Thyroid gland (tissue), 4 donors: Measurements from ENCODE around the gene ZMYM4. TPM values are rescaled to one million over a fixed set of nuclear protein-coding genes. Genes with fewer than 3 reads are reported as not detected.

ENCODE experiments used
- DNase-seq, 2 donors: peaks; one replicate each; pipeline ENCODE4 v3.0.0-alpha.2; 2019
- H3K27ac ChIP-seq, 3 donors: fragments of 200-600 bp; sonication (generic); 1 replicate in 2 of 3; 2 replicates in 1 of 3; pipeline ENCODE4 v1.5.1; 2016 to 2019; ENCODE audit warnings: mild to moderate bottlenecking in 1 of 3, moderate library complexity in 1 of 3
- H3K27me3 ChIP-seq: fragments of 200-600 bp; sonication (generic); one replicate; pipeline ENCODE4 v1.5.1; 2019
- H3K36me3 ChIP-seq, 2 donors: fragments of 200-600 bp; sonication (generic); one replicate each; pipeline ENCODE4 v1.5.1; 2016 to 2019
- H3K4me1 ChIP-seq, 2 donors: fragments of 200-600 bp; sonication (generic); one replicate each; pipeline ENCODE4 v1.5.1; 2017 to 2019
- H3K4me3 ChIP-seq, 3 donors: fragments of 200-600 bp; sonication (generic); replicated peaks in 1 of 3; 1 replicate in 2 of 3; 2 replicates in 1 of 3; pipeline ENCODE4 v1.5.1; 2016; ENCODE audit warnings: mild to moderate bottlenecking in 1 of 3
- H3K9me3 ChIP-seq: fragments of 200-600 bp; sonication (generic); one replicate; pipeline ENCODE4 v1.5.1; 2017
- CTCF ChIP-seq, 6 experiments: fragments of 200-600 bp in 3 of 6; fragments of 450-650 bp in 3 of 6; sonication (generic) in 3 of 6; IDR thresholded peaks; one replicate each; pipeline ENCODE4 v1.5.1; 2016 to 2019; ENCODE audit warnings: antibody characterized with exemption in 6 of 6, mild to moderate bottlenecking in 2 of 6, inconsistent platforms in 1 of 6, moderate library complexity in 1 of 6
- POLR2A ChIP-seq, 2 donors: fragments of 450-650 bp; IDR thresholded peaks; one replicate each; pipeline ENCODE4 v1.6.1; 2017; ENCODE audit warnings: antibody characterized with exemption in 2 of 2, mild to moderate bottlenecking in 2 of 2, moderate library complexity in 1 of 2
- WGBS, 2 donors: methylation state at CpG; one replicate each; pipeline ENCODE4 v1.1.5; 2017; 5-methylcytosine and 5-hydroxymethylcytosine counted together
- intact Hi-C: fragments of 100-400 bp; cut with DNase I; formaldehyde crosslinking; loops from one replicate; pipeline ENCODE4 v1.15.1; 2023
- total RNA-seq, 4 donors: library from RNA; depleted of rRNA; stranded (reverse); fragments of >200 nt; gene quantifications; one replicate each; pipeline ENCODE4 v1.2.3, GENCODE V29; 2016

The ZMYM4 gene
- total RNA-seq, 4 donors from 2014 or later: 46.8 to 71.6 (median 56.0) TPM

DNA sequence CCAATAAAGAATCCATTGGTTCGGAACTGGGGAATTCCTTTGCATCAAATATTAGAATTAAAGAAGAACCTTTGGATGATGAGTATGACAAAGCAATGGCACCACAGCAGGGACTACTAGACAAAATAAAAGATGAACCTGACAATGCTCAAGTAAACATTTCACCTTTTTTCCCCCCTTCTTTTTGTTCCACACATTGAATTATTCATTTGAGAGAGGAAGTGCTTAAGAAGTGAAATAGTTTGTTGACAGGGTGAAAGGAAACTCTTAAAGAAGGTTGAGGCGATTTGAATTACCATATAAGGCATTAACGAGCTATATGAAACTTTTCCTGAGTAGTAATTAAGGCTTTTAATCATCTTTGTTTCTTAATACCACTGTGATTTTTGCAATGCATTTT is 93.1 kb downstream of the ZMYM4 start:
- Histone ChIP-seq H3K9me3 (no peaks in the 10 kb centered on the region), H3K27ac (no peak overlapping the region), H3K36me3 (no peaks in the 10 kb centered on the region), H3K27me3 (no peaks in the 10 kb centered on the region), H3K4me3 (no peak overlapping the region), H3K4me1 (peaks cover 0 to 8% of the 10 kb centered on the region in 2 donors)
- TF ChIP-seq CTCF (IDR thresholded peaks at IDR 0.05) (no peak), POLR2A (IDR thresholded peaks at IDR 0.05) (no peak)
- 85 to 94% methylated on average over 3 of the region's 3 CpGs for WGBS, 2 donors
- DNase-seq: no peak
- intact Hi-C loops: no loop called here

DNA sequence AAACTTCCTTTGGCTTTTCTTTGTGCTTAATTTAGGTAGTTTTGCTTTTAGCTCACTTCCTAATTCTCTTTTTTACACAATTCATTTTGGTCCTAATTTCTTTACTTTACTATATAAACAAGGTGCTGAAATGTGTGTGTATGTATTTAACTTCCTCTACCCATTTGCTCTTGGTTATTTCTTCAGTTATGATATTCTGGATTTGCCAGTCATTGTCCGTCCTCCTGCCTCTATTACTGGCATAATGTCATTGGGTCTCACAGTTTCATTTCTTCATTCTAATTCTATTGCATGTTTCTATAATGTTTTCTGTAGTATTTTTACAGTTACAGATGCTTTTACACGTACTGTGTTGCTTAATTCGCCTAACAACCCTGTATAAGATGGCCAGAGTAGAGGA is 96.2 kb downstream of the ZMYM4 start:
- no peak for DNase-seq
- Histone ChIP-seq H3K4me3 (no peak overlapping the region), H3K9me3 (no peaks in the 10 kb centered on the region), H3K27me3 (no peaks in the 10 kb centered on the region), H3K27ac (no peak overlapping the region), H3K36me3 (no peaks in the 10 kb centered on the region), H3K4me1 (peaks cover 0 to 8% of the 10 kb centered on the region in 2 donors)
- intact Hi-C loops: no loop called here
- WGBS, 2 donors: 91 to 94% methylated on average over 3 of the region's 3 CpGs
- TF ChIP-seq POLR2A (IDR thresholded peaks at IDR 0.05) (no peak), CTCF (IDR thresholded peaks at IDR 0.05) (no peak)

DNA sequence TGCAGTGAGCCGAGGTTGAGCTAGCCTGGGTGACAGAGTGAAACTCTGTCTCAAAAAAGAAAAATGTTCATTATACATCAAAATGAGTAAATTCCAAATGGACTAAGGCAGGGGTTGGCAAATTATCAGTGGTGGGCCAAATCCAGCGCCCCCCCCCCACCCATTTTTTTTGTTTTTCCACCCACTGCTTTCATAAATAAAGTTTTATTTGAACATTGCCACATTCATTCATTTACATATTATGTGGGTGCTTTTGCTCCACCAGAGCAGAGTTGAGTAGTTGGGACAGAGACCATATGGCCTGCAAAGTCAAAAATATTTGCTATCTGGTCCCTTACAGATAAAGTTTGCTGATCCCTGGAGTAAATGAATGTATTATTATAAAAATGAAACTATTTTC is 99.4 kb downstream of the ZMYM4 start:
- no peak overlapping the region for H3K4me3 ChIP-seq
- intact Hi-C loops: no loop called here
- TF ChIP-seq POLR2A (IDR thresholded peaks at IDR 0.05) (no peak), CTCF (IDR thresholded peaks at IDR 0.05) (no peak)
- H3K36me3 ChIP-seq: no peaks in the 10 kb centered on the region
- peaks cover 4 to 8% of the 10 kb centered on the region in 2 donors for H3K4me1 ChIP-seq
- DNase-seq: no peak
- H3K27me3 ChIP-seq: no peaks in the 10 kb centered on the region
- H3K9me3 ChIP-seq: no peaks in the 10 kb centered on the region
- 94 to 100% methylated on average over 2 of the region's 2 CpGs for WGBS, 2 donors
- no peak overlapping the region for H3K27ac ChIP-seq

- peak overlapping the region in 1 of 3 donors; percentile 43 for H3K27ac ChIP-seq
- no peak overlapping the region for H3K4me3 ChIP-seq
- no peaks in the 10 kb centered on the region for H3K9me3 ChIP-seq
These were observed 101.6 kb downstream of the ZMYM4 start for GRCh38 chr1:35369922-35370671.

More at GRCh38 chr1:35369922-35370671, 101.6 kb downstream of the ZMYM4 start:
- WGBS, 2 donors: 48 to 64% methylated on average over 4 of the region's 4 CpGs
- intact Hi-C loops: no loop called here
- H3K36me3 ChIP-seq: no peaks in the 10 kb centered on the region
- H3K27me3 ChIP-seq: no peaks in the 10 kb centered on the region
- DNase-seq: peak; percentile 21 to 52
- no peak for TF ChIP-seq POLR2A (IDR thresholded peaks at IDR 0.05)
- no peak for TF ChIP-seq CTCF (IDR thresholded peaks at IDR 0.05)
- peaks cover 0 to 4% of the 10 kb centered on the region in 2 donors for H3K4me1 ChIP-seq
